ENCODE results near the gene MBNL2. TPM values are rescaled to one million over a fixed set of nuclear protein-coding genes. Genes with fewer than 3 reads are reported as not detected.

MBNL2 gene
- polyA plus RNA-seq, 4 donors, result 12.1 to 31.2 (median 13.2) TPM

DNA sequence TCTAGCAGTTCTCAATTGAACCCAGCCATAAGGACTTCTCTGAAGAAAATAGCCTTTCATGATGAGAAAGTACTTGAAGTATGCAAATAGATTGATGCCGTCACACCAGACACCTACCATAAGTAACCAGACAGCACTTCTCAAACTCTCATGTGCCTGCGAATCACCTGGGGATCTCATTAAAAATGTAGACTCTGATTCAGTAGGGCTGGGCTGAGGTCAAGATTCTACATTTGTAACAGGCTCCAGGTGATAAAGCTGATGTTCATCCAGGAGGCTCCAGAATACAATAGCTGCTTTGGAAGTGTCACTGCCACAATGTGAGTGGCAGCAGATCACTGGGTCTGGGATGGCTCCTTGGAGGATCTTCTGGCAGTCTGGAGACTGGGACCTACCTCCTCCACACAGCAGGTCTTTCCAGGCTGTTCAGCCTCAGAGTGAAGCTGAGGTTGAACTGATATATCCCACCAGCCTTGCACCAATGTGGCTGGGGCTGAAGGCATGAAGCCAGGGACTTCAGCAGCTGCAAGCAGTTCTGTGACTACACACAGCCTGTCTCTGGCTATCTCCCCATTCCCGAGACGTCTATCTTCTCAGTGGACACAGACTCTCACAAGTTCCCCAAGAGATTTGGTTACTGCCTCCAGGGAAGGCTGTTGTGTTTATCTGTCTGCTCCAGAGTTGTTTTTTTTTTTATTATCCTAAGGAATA is 9.1 kb downstream of the MBNL2 start:
- peaks cover 18 to 45% (median 24%) of the 10 kb centered on the region in 3 donors for H3K4me1 ChIP-seq (ENCODE audit: control insufficient read depth in 3 of 3, insufficient read depth in 2 of 3, low read depth in 1 of 3, low read length in 2 of 3)
- no peak overlapping the region for H3K27ac ChIP-seq (ENCODE audit: low read depth in 1 of 3, low read length in 2 of 3)
- 74 to 95% (median 74%) methylated on average over 4 of the region's 4 CpGs for WGBS, 3 donors

GRCh38 chr13:97231829-97232196 is 9.7 kb downstream of the MBNL2 start:
- H3K27ac ChIP-seq (ENCODE audit: low read depth in 1 of 3, low read length in 2 of 3), result no peak overlapping the region
- no peak for DNase-seq
- no peaks in the 10 kb centered on the region for H3K27me3 ChIP-seq (ENCODE audit: control insufficient read depth in 3 of 3, insufficient read depth in 3 of 3, low read length in 3 of 3)
- H3K9me3 ChIP-seq (ENCODE audit: control insufficient read depth in 2 of 2, insufficient read depth in 1 of 2, low read depth in 1 of 2, low read length in 1 of 2), result no peaks in the 10 kb centered on the region
- H3K4me3 ChIP-seq (ENCODE audit: low read depth in 1 of 3, low read length in 3 of 3), result no peak overlapping the region
- peaks cover 0 to 11% (median 0%) of the 10 kb centered on the region in 3 donors for H3K36me3 ChIP-seq (ENCODE audit: control insufficient read depth in 3 of 3, insufficient read depth in 2 of 3, low read depth in 1 of 3, low read length in 3 of 3)
- peaks cover 16 to 40% (median 24%) of the 10 kb centered on the region in 3 donors for H3K4me1 ChIP-seq (ENCODE audit: control insufficient read depth in 3 of 3, insufficient read depth in 2 of 3, low read depth in 1 of 3, low read length in 2 of 3)
- no peak for FAIRE-seq
- 70 to 79% (median 73%) methylated on average over 6 of the region's 6 CpGs for WGBS, 3 donors

More for the DNA sequence above, 9.1 kb downstream of the MBNL2 start:
- H3K4me3 ChIP-seq (ENCODE audit: low read depth in 1 of 3, low read length in 3 of 3), result no peak overlapping the region
- FAIRE-seq, result no peak
- peaks cover 0 to 11% (median 0%) of the 10 kb centered on the region in 3 donors for H3K36me3 ChIP-seq (ENCODE audit: control insufficient read depth in 3 of 3, insufficient read depth in 2 of 3, low read depth in 1 of 3, low read length in 3 of 3)
- no peaks in the 10 kb centered on the region for H3K9me3 ChIP-seq (ENCODE audit: control insufficient read depth in 2 of 2, insufficient read depth in 1 of 2, low read depth in 1 of 2, low read length in 1 of 2)
- H3K27me3 ChIP-seq (ENCODE audit: control insufficient read depth in 3 of 3, insufficient read depth in 3 of 3, low read length in 3 of 3), result no peaks in the 10 kb centered on the region
- no peak for DNase-seq

- Histone ChIP-seq H3K27ac (ENCODE audit: low read depth in 1 of 3, low read length in 2 of 3) (peak overlapping the region; percentile 78 to 84 (median 83)), H3K4me3 (ENCODE audit: low read depth in 1 of 3, low read length in 3 of 3) (no peak overlapping the region), H3K27me3 (ENCODE audit: control insufficient read depth in 3 of 3, insufficient read depth in 3 of 3, low read length in 3 of 3) (no peaks in the 10 kb centered on the region), H3K4me1 (ENCODE audit: control insufficient read depth in 3 of 3, insufficient read depth in 2 of 3, low read depth in 1 of 3, low read length in 2 of 3) (peaks cover 9 to 39% (median 33%) of the 10 kb centered on the region in 3 donors), H3K36me3 (ENCODE audit: control insufficient read depth in 3 of 3, insufficient read depth in 2 of 3, low read depth in 1 of 3, low read length in 3 of 3) (peaks cover 0 to 15% (median 0%) of the 10 kb centered on the region in 3 donors), H3K9me3 (ENCODE audit: control insufficient read depth in 2 of 2, insufficient read depth in 1 of 2, low read depth in 1 of 2, low read length in 1 of 2) (no peaks in the 10 kb centered on the region)
- DNase-seq (no peak), FAIRE-seq (no peak)
- WGBS, 3 donors, result 48 to 78% (median 57%) methylated on average over 1 of the region's 1 CpG
Measured at GRCh38 chr13:97233499-97233898, 11.4 kb downstream of the MBNL2 start.

GRCh38 chr13:97234236-97234635 is 12.1 kb downstream of the MBNL2 start:
- 30 to 73% (median 42%) methylated on average over 5 of the region's 5 CpGs for WGBS, 3 donors
- no peaks in the 10 kb centered on the region for H3K9me3 ChIP-seq (ENCODE audit: control insufficient read depth in 2 of 2, insufficient read depth in 1 of 2, low read depth in 1 of 2, low read length in 1 of 2)
- peaks cover 0 to 17% (median 0%) of the 10 kb centered on the region in 3 donors for H3K36me3 ChIP-seq (ENCODE audit: control insufficient read depth in 3 of 3, insufficient read depth in 2 of 3, low read depth in 1 of 3, low read length in 3 of 3)
- FAIRE-seq, result no peak
- peak overlapping the region in 1 of 3 donors; percentile 16 for H3K4me3 ChIP-seq (ENCODE audit: low read depth in 1 of 3, low read length in 3 of 3)
- H3K27ac ChIP-seq (ENCODE audit: low read depth in 1 of 3, low read length in 2 of 3), result peak overlapping the region; percentile 78 to 84 (median 83)
- DNase-seq, result peak; percentile 70 to 92
- H3K27me3 ChIP-seq (ENCODE audit: control insufficient read depth in 3 of 3, insufficient read depth in 3 of 3, low read length in 3 of 3), result no peaks in the 10 kb centered on the region
- H3K4me1 ChIP-seq (ENCODE audit: control insufficient read depth in 3 of 3, insufficient read depth in 2 of 3, low read depth in 1 of 3, low read length in 2 of 3), result peaks cover 9 to 44% (median 35%) of the 10 kb centered on the region in 3 donors

DNA sequence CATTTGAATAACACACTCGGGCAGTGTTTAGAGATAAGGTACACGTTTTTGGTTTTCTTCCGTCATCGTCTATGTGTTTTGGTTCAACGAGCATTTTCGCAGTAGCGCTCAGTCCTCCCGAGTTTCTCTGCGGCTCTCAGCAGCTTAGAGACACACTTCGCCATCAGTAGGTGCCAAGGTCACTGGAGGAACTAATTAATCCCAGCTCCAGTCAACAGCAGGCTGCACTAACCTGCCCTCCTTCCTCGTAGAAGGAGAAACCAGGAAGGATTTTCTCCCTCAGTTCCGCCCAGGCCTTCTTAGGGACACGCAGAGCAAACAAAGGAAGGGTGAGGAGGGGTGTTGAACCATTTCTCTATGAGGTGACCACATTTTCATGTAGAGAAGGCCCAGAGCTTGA is 12.6 kb downstream of the MBNL2 start:
- DNase-seq, result peak; percentile 84 to 91
- Histone ChIP-seq H3K9me3 (ENCODE audit: control insufficient read depth in 2 of 2, insufficient read depth in 1 of 2, low read depth in 1 of 2, low read length in 1 of 2) (no peaks in the 10 kb centered on the region), H3K36me3 (ENCODE audit: control insufficient read depth in 3 of 3, insufficient read depth in 2 of 3, low read depth in 1 of 3, low read length in 3 of 3) (peaks cover 0 to 17% (median 0%) of the 10 kb centered on the region in 3 donors), H3K27ac (ENCODE audit: low read depth in 1 of 3, low read length in 2 of 3) (peak overlapping the region; percentile 78 to 84 (median 83)), H3K27me3 (ENCODE audit: control insufficient read depth in 3 of 3, insufficient read depth in 3 of 3, low read length in 3 of 3) (no peaks in the 10 kb centered on the region), H3K4me1 (ENCODE audit: control insufficient read depth in 3 of 3, insufficient read depth in 2 of 3, low read depth in 1 of 3, low read length in 2 of 3) (peaks cover 9 to 49% (median 35%) of the 10 kb centered on the region in 3 donors), H3K4me3 (ENCODE audit: low read depth in 1 of 3, low read length in 3 of 3) (peak overlapping the region in 1 of 3 donors; percentile 16)
- FAIRE-seq, result no peak
- WGBS, 3 donors, result 21 to 68% (median 50%) methylated on average over 13 of the region's 13 CpGs

DNA sequence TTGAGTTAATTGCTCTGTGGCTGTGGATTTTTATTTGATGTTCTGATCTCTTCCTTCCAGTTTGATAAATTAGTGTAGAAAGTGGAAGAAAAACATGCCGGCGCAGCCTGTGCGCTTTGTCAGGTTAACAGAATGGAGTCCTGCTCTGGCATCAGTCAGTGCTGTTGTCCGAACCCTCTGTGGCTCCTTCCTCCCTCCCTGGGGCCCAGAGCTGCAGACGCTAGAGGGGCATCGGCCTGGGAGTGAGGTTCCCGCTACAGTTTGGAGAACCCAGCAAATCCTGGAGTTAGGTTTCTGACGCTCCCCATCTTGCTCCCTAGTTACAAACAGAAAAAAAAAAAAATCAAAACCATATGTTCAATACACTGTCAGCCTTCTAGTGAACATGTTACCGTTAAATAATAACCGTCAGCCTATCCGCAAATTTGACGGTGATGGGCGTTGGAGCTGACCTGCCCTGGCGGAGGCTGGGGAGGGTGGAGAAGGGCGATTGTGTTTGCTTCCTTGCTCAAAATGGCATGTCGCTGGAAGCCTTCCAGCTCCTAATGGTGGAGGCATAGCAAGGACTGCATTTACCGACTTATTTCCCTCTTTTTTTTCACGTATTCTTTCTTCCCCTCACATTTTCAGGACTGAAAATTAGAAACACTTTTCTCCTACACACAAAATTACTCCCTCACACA is 13.6 kb downstream of the MBNL2 start:
- Histone ChIP-seq H3K9me3 (ENCODE audit: control insufficient read depth in 2 of 2, insufficient read depth in 1 of 2, low read depth in 1 of 2, low read length in 1 of 2) (no peaks in the 10 kb centered on the region), H3K36me3 (ENCODE audit: control insufficient read depth in 3 of 3, insufficient read depth in 2 of 3, low read depth in 1 of 3, low read length in 3 of 3) (peaks cover 0 to 15% (median 0%) of the 10 kb centered on the region in 3 donors), H3K4me1 (ENCODE audit: control insufficient read depth in 3 of 3, insufficient read depth in 2 of 3, low read depth in 1 of 3, low read length in 2 of 3) (peaks cover 11 to 56% (median 35%) of the 10 kb centered on the region in 3 donors), H3K27ac (ENCODE audit: low read depth in 1 of 3, low read length in 2 of 3) (peak overlapping the region in 2 of 3 donors; percentile 78 to 83), H3K27me3 (ENCODE audit: control insufficient read depth in 3 of 3, insufficient read depth in 3 of 3, low read length in 3 of 3) (no peaks in the 10 kb centered on the region), H3K4me3 (ENCODE audit: low read depth in 1 of 3, low read length in 3 of 3) (no peak overlapping the region)
- peak in 1 of 2 donors; percentile 62 for DNase-seq
- 59 to 77% (median 60%) methylated on average over 18 of the region's 18 CpGs for WGBS, 3 donors
- no peak for FAIRE-seq

DNA sequence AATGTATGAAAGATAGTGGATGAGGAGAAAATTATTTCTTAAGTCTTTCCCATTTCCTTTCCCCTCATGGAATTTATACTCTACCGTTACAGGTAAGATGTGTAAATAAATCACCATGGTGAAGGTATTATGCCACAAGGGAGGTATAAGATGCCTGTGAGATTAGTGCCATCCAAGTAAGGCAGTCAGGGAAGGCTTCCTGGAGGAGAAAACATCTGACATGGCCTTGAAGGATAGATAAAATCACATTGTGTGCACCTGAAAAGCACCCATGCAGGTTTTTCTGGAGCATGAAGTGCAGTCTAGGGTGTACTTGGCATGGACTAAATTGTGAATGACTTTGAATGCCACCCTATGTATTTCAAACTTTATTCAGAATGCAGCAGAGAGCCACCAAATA is 15.3 kb downstream of the MBNL2 start:
- FAIRE-seq (no peak), DNase-seq (no peak)
- no peaks in the 10 kb centered on the region for H3K9me3 ChIP-seq (ENCODE audit: control insufficient read depth in 2 of 2, insufficient read depth in 1 of 2, low read depth in 1 of 2, low read length in 1 of 2)
- WGBS, 3 donors, result 53 to 75% (median 73%) methylated on average over 1 of the region's 1 CpG
- peaks cover 0 to 15% (median under 1%) of the 10 kb centered on the region in 3 donors for H3K36me3 ChIP-seq (ENCODE audit: control insufficient read depth in 3 of 3, insufficient read depth in 2 of 3, low read depth in 1 of 3, low read length in 3 of 3)
- H3K4me3 ChIP-seq (ENCODE audit: low read depth in 1 of 3, low read length in 3 of 3), result no peak overlapping the region
- peaks cover 11 to 67% (median 44%) of the 10 kb centered on the region in 3 donors for H3K4me1 ChIP-seq (ENCODE audit: control insufficient read depth in 3 of 3, insufficient read depth in 2 of 3, low read depth in 1 of 3, low read length in 2 of 3)
- H3K27ac ChIP-seq (ENCODE audit: low read depth in 1 of 3, low read length in 2 of 3), result no peak overlapping the region
- H3K27me3 ChIP-seq (ENCODE audit: control insufficient read depth in 3 of 3, insufficient read depth in 3 of 3, low read length in 3 of 3), result no peaks in the 10 kb centered on the region

GRCh38 chr13:97238432-97238831 is 16.3 kb downstream of the MBNL2 start:
- no peaks in the 10 kb centered on the region for H3K9me3 ChIP-seq (ENCODE audit: control insufficient read depth in 2 of 2, insufficient read depth in 1 of 2, low read depth in 1 of 2, low read length in 1 of 2)
- FAIRE-seq (no peak), DNase-seq (no peak)
- WGBS, 3 donors, result 49 to 64% (median 57%) methylated on average over 5 of the region's 5 CpGs
- H3K36me3 ChIP-seq (ENCODE audit: control insufficient read depth in 3 of 3, insufficient read depth in 2 of 3, low read depth in 1 of 3, low read length in 3 of 3), result peaks cover 0 to 21% (median 2%) of the 10 kb centered on the region in 3 donors
- no peak overlapping the region for H3K4me3 ChIP-seq (ENCODE audit: low read depth in 1 of 3, low read length in 3 of 3)
- H3K27me3 ChIP-seq (ENCODE audit: control insufficient read depth in 3 of 3, insufficient read depth in 3 of 3, low read length in 3 of 3), result no peaks in the 10 kb centered on the region
- H3K27ac ChIP-seq (ENCODE audit: low read depth in 1 of 3, low read length in 2 of 3), result no peak overlapping the region
- peaks cover 15 to 71% (median 43%) of the 10 kb centered on the region in 3 donors for H3K4me1 ChIP-seq (ENCODE audit: control insufficient read depth in 3 of 3, insufficient read depth in 2 of 3, low read depth in 1 of 3, low read length in 2 of 3)
